Sciatic nerve (tissue), 2 donors: ENCODE results near the gene SYP. TPM values are rescaled to one million over a fixed set of nuclear protein-coding genes. Genes with fewer than 3 reads are reported as not detected.
"Not testable (repeated sequence)": the region's sequence is repeated elsewhere in the genome, so short reads cannot be mapped to it uniquely, and the experiment has no call there.

Source experiments
- ATAC-seq: fragments of 200-7000 bp; cut with Tn5 transposase; one replicate; pipeline ENCODE4 v1.9.1; 2020; ENCODE audit warnings: mild to moderate bottlenecking, moderate library complexity
- DNase-seq: peaks from one replicate; pipeline ENCODE4 v3.0.0-alpha.2; 2020; ENCODE audit warnings: low spot score
- intact Hi-C: fragments of 100-400 bp; cut with DNase I; formaldehyde crosslinking; loops from one replicate; pipeline ENCODE4 v1.14.2; 2022
- total RNA-seq: library from RNA; stranded (reverse); fragmentation: NEBNext Ultra II Directional; extraction: Animal tissue kit (Norgen Biotek cat#: 25700); gene quantifications from one replicate; pipeline ENCODE4 v1.2.1, GENCODE V29; 2021
- donor health status: DM: no; HTN: no; CAD: no.
- donor health status: DM: no; HTN: no; CAD: no.

The SYP gene
- total RNA-seq, 1 donor from 2014 or later = 4.2 TPM

GRCh38 chrX:49176421-49177326 lies 23.3 kb downstream of the SYP start:
- intact Hi-C loops = no loop called here
- DNase-seq (peak; percentile 60), ATAC-seq (no peak)

- DNase-seq = no peak
- intact Hi-C loops = no loop called here
- no peak for ATAC-seq
These were observed 24.3 kb downstream of the SYP start for GRCh38 chrX:49175435-49176274.

- intact Hi-C loops = no loop called here
- no peak for ATAC-seq
- DNase-seq = no peak
These were observed 25.3 kb downstream of the SYP start for GRCh38 chrX:49174723-49175122.

- intact Hi-C loops, ATAC-seq, DNase-seq: not testable (repeated sequence)
These were observed 26.4 kb downstream of the SYP start for GRCh38 chrX:49173544-49173943.

- DNase-seq (peak; percentile 77), ATAC-seq (peak; percentile 83)
These were observed 27.7 kb downstream of the SYP start for GRCh38 chrX:49172280-49172780.

GRCh38 chrX:49171752-49172279 lies 28.2 kb downstream of the SYP start, which contains the start of gene PLP2:
Gene PLP2, plus strand, starts transcription at chrX:49171898. Its CDS starts 103 bp downstream, at chrX:49172001.
- intact Hi-C loops = no loop called here
- ATAC-seq (peak; percentile 28), DNase-seq (no peak)

More at GRCh38 chrX:49172280-49172780, 27.7 kb downstream of the SYP start:
- intact Hi-C loops = no loop called here

- intact Hi-C loops = no loop called here
- ATAC-seq = no peak
- DNase-seq = no peak
These were observed 32.3 kb downstream of the SYP start for GRCh38 chrX:49167740-49168108.

- ATAC-seq (peak; percentile 67), DNase-seq (peak; percentile 76)
- intact Hi-C loops = no loop called here
These were observed 32.9 kb downstream of the SYP start for GRCh38 chrX:49166914-49167739.

- peak; percentile 85 for DNase-seq
- ATAC-seq = peak; percentile 67
- intact Hi-C loops = no loop called here
These were observed 33.8 kb downstream of the SYP start for GRCh38 chrX:49165901-49166881.

- intact Hi-C loops = no loop called here
- DNase-seq (no peak), ATAC-seq (no peak)
These were observed 35.2 kb downstream of the SYP start for GRCh38 chrX:49164589-49165360.

GRCh38 chrX:49163555-49164419 lies 36.2 kb downstream of the SYP start:
- ATAC-seq (peak; percentile 87), DNase-seq (peak; percentile 92)
- intact Hi-C loops = no loop called here

GRCh38 chrX:49162620-49163019 lies 37.4 kb downstream of the SYP start, which contains the start of gene MAGIX:
Gene MAGIX, plus strand, starts transcription at chrX:49162758. Its CDS starts 132 bp downstream, at chrX:49162890.
- intact Hi-C loops = no loop called here
- no peak for DNase-seq

GRCh38 chrX:49161632-49162031 lies 38.4 kb downstream of the SYP start:
- ATAC-seq = no peak
- intact Hi-C loops = no loop called here
- DNase-seq = no peak

More at GRCh38 chrX:49162620-49163019, 37.4 kb downstream of the SYP start, which contains the start of gene MAGIX:
- ATAC-seq = no peak

- no peak for ATAC-seq
- intact Hi-C loops = no loop called here
- DNase-seq = no peak
These were observed 39.1 kb downstream of the SYP start for GRCh38 chrX:49160908-49161307.

GRCh38 chrX:49157194-49157593 lies 42.8 kb downstream of the SYP start:
- no peak for DNase-seq
- intact Hi-C loops = no loop called here
- no peak for ATAC-seq
